Measurements from ENCODE around the gene PGAM2.
"Not testable (repeated sequence)": the region's sequence is repeated elsewhere in the genome, so short reads cannot be mapped to it uniquely, and the experiment has no call there.

The PGAM2 gene

GRCh38 chr7:44043902-44044301 lies 21.5 kb downstream of the PGAM2 start:
- TF ChIP-seq, protein P1, sequence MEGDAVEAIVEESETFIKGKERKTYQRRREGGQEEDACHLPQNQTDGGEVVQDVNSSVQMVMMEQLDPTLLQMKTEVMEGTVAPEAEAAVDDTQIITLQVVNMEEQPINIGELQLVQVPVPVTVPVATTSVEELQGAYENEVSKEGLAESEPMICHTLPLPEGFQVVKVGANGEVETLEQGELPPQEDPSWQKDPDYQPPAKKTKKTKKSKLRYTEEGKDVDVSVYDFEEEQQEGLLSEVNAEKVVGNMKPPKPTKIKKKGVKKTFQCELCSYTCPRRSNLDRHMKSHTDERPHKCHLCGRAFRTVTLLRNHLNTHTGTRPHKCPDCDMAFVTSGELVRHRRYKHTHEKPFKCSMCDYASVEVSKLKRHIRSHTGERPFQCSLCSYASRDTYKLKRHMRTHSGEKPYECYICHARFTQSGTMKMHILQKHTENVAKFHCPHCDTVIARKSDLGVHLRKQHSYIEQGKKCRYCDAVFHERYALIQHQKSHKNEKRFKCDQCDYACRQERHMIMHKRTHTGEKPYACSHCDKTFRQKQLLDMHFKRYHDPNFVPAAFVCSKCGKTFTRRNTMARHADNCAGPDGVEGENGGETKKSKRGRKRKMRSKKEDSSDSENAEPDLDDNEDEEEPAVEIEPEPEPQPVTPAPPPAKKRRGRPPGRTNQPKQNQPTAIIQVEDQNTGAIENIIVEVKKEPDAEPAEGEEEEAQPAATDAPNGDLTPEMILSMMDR (IDR thresholded peaks at IDR 0.05; ENCODE audit: low read depth, low read length) = no peak
- no peak for DNase-seq (ENCODE audit: extremely low read depth, low read depth)

GRCh38 chr7:44042221-44042620 lies 23.1 kb downstream of the PGAM2 start:
- DNase-seq (ENCODE audit: extremely low read depth, low read depth) = no peak
- TF ChIP-seq, protein P1 (IDR thresholded peaks at IDR 0.05; ENCODE audit: low read depth, low read length) = no peak

DNA sequence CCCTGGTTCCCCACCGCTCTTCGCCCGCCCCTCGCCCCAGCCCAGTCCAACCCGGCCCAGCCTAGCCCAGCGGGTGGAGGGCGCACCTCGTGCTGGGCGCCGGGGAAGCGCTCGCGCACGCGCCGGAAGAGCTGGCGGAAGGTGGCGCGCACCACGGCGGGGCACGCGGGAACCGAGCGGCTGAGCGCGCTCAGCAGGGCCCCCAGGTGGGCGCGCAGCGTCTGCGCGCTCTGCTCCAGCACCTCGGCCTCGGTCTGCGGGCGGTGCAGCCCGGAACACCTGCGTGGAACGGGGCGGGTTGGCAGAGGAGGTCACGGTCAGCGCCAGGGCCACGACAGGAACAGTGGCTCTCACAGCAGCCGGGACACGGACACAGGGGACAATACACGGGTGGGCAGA lies 24.9 kb downstream of the PGAM2 start:
- not testable (repeated sequence) for DNase-seq (ENCODE audit: extremely low read depth, low read depth)

DNA sequence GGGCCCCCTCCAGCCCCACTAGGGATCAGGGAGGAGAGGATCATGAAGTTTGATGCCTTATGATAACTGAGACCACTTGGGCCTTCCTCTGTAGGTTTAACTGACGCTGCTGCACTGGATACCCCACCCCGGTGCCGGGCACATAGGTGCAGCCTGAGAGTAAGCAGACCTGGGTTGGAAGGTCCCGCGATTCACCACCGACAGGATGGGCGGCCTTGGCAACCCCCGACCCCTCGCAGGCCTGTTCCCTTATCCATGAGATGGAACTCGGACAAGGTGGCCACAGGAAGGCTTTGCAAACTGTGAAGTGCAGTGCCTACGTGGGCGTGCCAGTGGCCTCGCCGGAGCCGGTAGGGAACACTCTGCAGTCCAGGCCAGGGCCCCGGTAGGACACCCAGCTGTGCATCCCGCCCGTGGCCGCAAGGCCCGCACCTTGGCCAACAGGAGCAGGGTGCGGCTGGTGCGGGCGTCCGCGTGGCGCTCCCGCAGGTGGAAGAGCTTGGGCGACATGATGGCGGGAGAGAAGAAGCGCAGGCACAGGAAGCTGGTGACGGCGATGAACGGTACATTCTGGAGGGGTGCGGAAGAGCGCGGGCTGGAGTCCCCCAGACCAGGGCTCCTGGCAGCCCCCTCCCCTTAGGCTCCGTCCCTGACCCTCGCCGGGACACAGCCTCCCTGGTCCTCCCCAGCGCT lies 25.4 kb downstream of the PGAM2 start:
- not testable (repeated sequence) for DNase-seq (ENCODE audit: extremely low read depth, low read depth)

DNA sequence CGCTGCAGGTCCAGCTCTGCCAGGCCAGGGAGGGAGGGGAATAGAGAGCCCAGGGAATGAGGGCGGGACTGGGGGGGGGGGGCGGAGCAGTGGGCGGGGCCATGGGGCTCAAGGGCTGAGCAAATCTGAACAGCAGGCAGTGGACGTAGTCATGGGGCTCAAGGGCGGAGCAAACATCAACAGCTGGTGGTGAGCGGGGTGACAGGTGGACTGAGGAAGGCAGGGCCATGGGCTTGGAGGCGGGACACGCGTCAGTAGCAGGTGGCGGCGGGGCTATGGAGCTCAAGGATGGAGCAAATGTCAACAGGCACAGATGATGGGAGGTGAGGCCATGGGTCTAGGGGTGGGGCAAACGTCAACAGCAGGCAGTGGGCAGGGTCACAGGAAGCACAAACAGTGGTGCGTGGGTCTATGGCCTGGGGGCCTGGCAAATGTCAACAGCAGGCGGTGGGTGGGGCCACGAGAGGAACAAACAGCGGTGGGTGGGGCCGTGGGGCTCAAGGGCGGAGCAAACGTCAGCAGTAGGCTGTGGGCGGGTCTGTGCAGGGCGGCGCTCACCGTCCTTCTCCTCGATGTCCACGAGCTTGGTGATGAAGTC lies 26.3 kb downstream of the PGAM2 start:
- not testable (repeated sequence) for DNase-seq (ENCODE audit: extremely low read depth, low read depth)

- DNase-seq (ENCODE audit: extremely low read depth, low read depth) = not testable (repeated sequence)
These were observed 26.8 kb downstream of the PGAM2 start for GRCh38 chr7:44038553-44038952.

GRCh38 chr7:44037951-44038350 lies 27.4 kb downstream of the PGAM2 start:
- DNase-seq (ENCODE audit: extremely low read depth, low read depth) = not testable (repeated sequence)

- DNase-seq (ENCODE audit: extremely low read depth, low read depth) = not testable (repeated sequence)
These were observed 29.0 kb downstream of the PGAM2 start for GRCh38 chr7:44036364-44036763.

- not testable (repeated sequence) for DNase-seq (ENCODE audit: extremely low read depth, low read depth)
These were observed 31.2 kb downstream of the PGAM2 start for GRCh38 chr7:44033971-44034844.

GRCh38 chr7:44032031-44032430 lies 33.3 kb downstream of the PGAM2 start:
- DNase-seq (ENCODE audit: extremely low read depth, low read depth) = not testable (repeated sequence)

DNA sequence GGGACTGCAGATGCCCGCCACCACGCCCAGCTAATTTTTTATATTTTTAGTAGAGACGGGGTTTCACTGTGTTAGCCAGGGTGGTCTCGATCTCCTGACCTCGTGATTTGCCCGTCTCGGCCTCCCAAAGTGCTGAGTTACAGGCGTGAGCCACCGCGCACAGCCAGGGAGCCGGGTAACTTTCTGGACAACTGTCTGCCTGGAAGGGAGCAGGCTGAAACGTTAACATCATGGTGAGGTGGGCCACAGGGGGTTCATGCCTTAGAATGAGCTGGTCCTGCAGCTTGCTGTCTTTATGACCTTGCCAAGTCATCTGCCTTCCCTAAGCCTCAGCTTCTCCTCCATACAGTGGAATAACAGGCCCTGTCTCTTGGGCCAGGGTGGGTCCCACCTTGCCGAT lies 34.0 kb downstream of the PGAM2 start:
- DNase-seq (ENCODE audit: extremely low read depth, low read depth) = not testable (repeated sequence)

- DNase-seq (ENCODE audit: extremely low read depth, low read depth) = not testable (repeated sequence)
These were observed 35.3 kb downstream of the PGAM2 start for GRCh38 chr7:44030029-44030428.

- not testable (repeated sequence) for DNase-seq (ENCODE audit: extremely low read depth, low read depth)
These were observed 35.9 kb downstream of the PGAM2 start for GRCh38 chr7:44029433-44029832.

- DNase-seq (ENCODE audit: extremely low read depth, low read depth) = not testable (repeated sequence)
These were observed 42.4 kb downstream of the PGAM2 start for GRCh38 chr7:44022796-44023467.

DNA sequence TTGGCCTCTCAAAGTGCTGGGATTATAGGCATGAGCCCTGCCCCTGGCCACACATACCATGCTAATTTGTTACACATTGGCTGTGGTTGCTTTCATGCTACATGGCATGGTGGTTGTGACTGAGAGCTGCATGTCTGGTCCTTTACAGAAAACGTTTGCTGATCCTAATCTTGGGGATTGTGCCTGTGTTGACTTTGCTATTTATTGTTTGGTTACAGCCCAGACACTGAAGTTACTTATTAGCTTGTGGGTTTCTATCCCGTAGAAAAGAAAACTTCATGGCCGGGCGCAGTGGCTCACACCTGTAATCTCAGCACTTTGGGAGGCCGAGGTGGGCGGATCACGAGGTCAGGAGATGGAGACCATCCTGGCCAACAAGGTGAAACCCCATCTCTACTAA lies 43.3 kb downstream of the PGAM2 start:
- DNase-seq (ENCODE audit: extremely low read depth, low read depth) = not testable (repeated sequence)

GRCh38 chr7:44019825-44020224 lies 45.5 kb downstream of the PGAM2 start:
- DNase-seq (ENCODE audit: extremely low read depth, low read depth) = not testable (repeated sequence)

All from AG09319 (cell line).